ENCODE data around the gene SLC35D3. TPM values are rescaled to one million over a fixed set of nuclear protein-coding genes. Genes with fewer than 3 reads are reported as not detected.

The SLC35D3 gene
- total RNA-seq, 1 donor, result not detected

- peak overlapping the region; percentile 56 for H3K4me3 ChIP-seq (ENCODE audit: low read depth, low read length)
- TF ChIP-seq CTCF (IDR thresholded peaks at IDR 0.05; ENCODE audit: insufficient read depth, low read length), result no peak
- no peak for DNase-seq (ENCODE audit: low read depth)
Measured at GRCh38 chr6:136922685-136923006, 545 bp downstream of the SLC35D3 start.

GRCh38 chr6:136923116-136923953, 1.2 kb downstream of the SLC35D3 start:
- no peak for DNase-seq (ENCODE audit: low read depth)
- no peak overlapping the region for H3K4me3 ChIP-seq (ENCODE audit: low read depth, low read length)
- no peak for TF ChIP-seq CTCF (IDR thresholded peaks at IDR 0.05; ENCODE audit: insufficient read depth, low read length)

- H3K4me3 ChIP-seq (ENCODE audit: low read depth, low read length), result no peak overlapping the region
- no peak for TF ChIP-seq CTCF (IDR thresholded peaks at IDR 0.05; ENCODE audit: insufficient read depth, low read length)
- no peak for DNase-seq (ENCODE audit: low read depth)
Measured at GRCh38 chr6:136923954-136924673, 2.0 kb downstream of the SLC35D3 start.

GRCh38 chr6:136926383-136926782, 4.3 kb downstream of the SLC35D3 start:
- H3K4me3 ChIP-seq (ENCODE audit: low read depth, low read length), result no peak overlapping the region
- TF ChIP-seq CTCF (IDR thresholded peaks at IDR 0.05; ENCODE audit: insufficient read depth, low read length), result no peak
- DNase-seq (ENCODE audit: low read depth), result no peak

- no peak for DNase-seq (ENCODE audit: low read depth)
- peak; percentile 28 for TF ChIP-seq CTCF (IDR thresholded peaks at IDR 0.05; ENCODE audit: insufficient read depth, low read length)
- H3K4me3 ChIP-seq (ENCODE audit: low read depth, low read length), result no peak overlapping the region
Measured at GRCh38 chr6:136927292-136927691, 5.2 kb downstream of the SLC35D3 start.

GRCh38 chr6:136930528-136930927, 8.4 kb downstream of the SLC35D3 start:
- TF ChIP-seq CTCF (IDR thresholded peaks at IDR 0.05; ENCODE audit: insufficient read depth, low read length), result no peak
- no peak for DNase-seq (ENCODE audit: low read depth)

More at GRCh38 chr6:136930528-136930927, 8.4 kb downstream of the SLC35D3 start:
- H3K4me3 ChIP-seq (ENCODE audit: low read depth, low read length), result no peak overlapping the region
